HepG2 (cell line): ENCODE measurements around the gene CDSN. TPM values are rescaled to one million over a fixed set of nuclear protein-coding genes. Genes with fewer than 3 reads are reported as not detected.

Source experiments
- ATAC-seq: fragments of 200-7000 bp; cut with Tn5 transposase; 3 replicates; pipeline ENCODE4 v1.9.1; 2020; ENCODE audit warnings: mild to moderate bottlenecking, moderate library complexity
- BruUV-seq: library from RNA; stranded (reverse); fragments of 400-500 nt; replicated peaks from 2 replicates; lab custom pipeline; 2021; lab: Mats Ljungman, UMichigan
- CTCF ChIA-PET: fragments of 300-600 bp; formaldehyde crosslinking; extraction: SDS; loops from one replicate; lab custom pipeline; 2021; ENCODE audit warnings: low total read pairs, inconsistent platforms, low intra/inter-chr PET ratio; lab: Yijun Ruan, JAX
- POLR2A ChIA-PET: fragments of 350-600 bp; sonication (Branson Sonifier 250); formaldehyde crosslinking; loops from one replicate; lab custom pipeline; 2020; ENCODE audit warnings: antibody characterized with exemption, inconsistent platforms; lab: Yijun Ruan, JAX
- DNase-seq: peaks from one replicate; pipeline ENCODE4 v3.0.0-alpha.2; 2015; ENCODE audit warnings: low spot score
- FAIRE-seq: peaks from 3 replicates; lab custom pipeline; 2011; peaks lifted over from hg19 to GRCh38; lab: Jason Lieb, UNC
- H2AFZ ChIP-seq: one replicate; pipeline ENCODE4 v1.6.1; 2011; ENCODE audit warnings: low read length, inconsistent platforms
- H3K27ac ChIP-seq: fragments of 300-600 bp; 3 replicates; pipeline ENCODE4 v1.8.0; 2011; ENCODE audit warnings: mixed run types, mild to moderate bottlenecking, mixed read lengths, low read length, inconsistent platforms; ENCODE audit not compliant: insufficient read depth; ENCODE audit errors: extremely low read length
- H3K27me3 ChIP-seq, 2 experiments: fragments of 200-600 bp in 1 of 2; 2 replicates in 1 of 2; 3 replicates in 1 of 2; pipeline versions ENCODE4 v1.6.0 to v1.8.0; 2011; ENCODE audit warnings: low read length in 2 of 2, mild to moderate bottlenecking in 2 of 2, moderate library complexity in 2 of 2, inconsistent platforms in 1 of 2; ENCODE audit not compliant: insufficient read depth in 2 of 2, control insufficient read depth in 1 of 2
- H3K36me3 ChIP-seq, 2 experiments: fragments of 200-600 bp in 1 of 2; replicated peaks in 1 of 2; 2 replicates in 1 of 2; 3 replicates in 1 of 2; pipeline versions ENCODE4 v1.5.1 to v1.8.0; 2011; ENCODE audit warnings: low read length in 2 of 2, inconsistent platforms in 1 of 2; ENCODE audit not compliant: insufficient read depth in 2 of 2, control insufficient read depth in 1 of 2
- H3K4me1 ChIP-seq: 2 replicates; pipeline ENCODE4 v1.5.1; 2012; ENCODE audit warnings: low read length, inconsistent platforms; ENCODE audit not compliant: insufficient read depth
- H3K4me2 ChIP-seq: 2 replicates; pipeline ENCODE4 v1.6.0; 2011; ENCODE audit warnings: low read depth, low read length, inconsistent platforms
- H3K4me3 ChIP-seq, 3 experiments: fragments of 200-600 bp in 1 of 3; sonication (generic), shearing (Covaris generic) in 1 of 3; replicated peaks in 1 of 3; 2 replicates each; pipeline ENCODE4 v1.5.1; 2011 to 2016; ENCODE audit warnings: low read length in 3 of 3, inconsistent platforms in 2 of 3, low read depth in 2 of 3, mild to moderate bottlenecking in 2 of 3, control low read depth in 1 of 3, mixed read lengths in 1 of 3; ENCODE audit not compliant: insufficient read depth in 1 of 3
- H3K79me2 ChIP-seq: one replicate; pipeline ENCODE4 v1.6.1; 2011; ENCODE audit warnings: low read length, inconsistent platforms; ENCODE audit not compliant: insufficient read depth
- H3K9ac ChIP-seq: 2 replicates; pipeline ENCODE4 v1.6.0; 2011; ENCODE audit warnings: mild to moderate bottlenecking, low read depth, low read length, inconsistent platforms; ENCODE audit not compliant: insufficient read depth
- H3K9me3 ChIP-seq: 2 replicates; pipeline ENCODE4 v1.5.1; 2012; ENCODE audit warnings: mild to moderate bottlenecking, low read length
- H4K20me1 ChIP-seq: 2 replicates; pipeline ENCODE4 v1.6.0; 2011; ENCODE audit warnings: inconsistent platforms, mild to moderate bottlenecking, low read length, moderate library complexity; ENCODE audit not compliant: insufficient read depth
- KDM2A ChIP-seq: sonication (generic); formaldehyde crosslinking; IDR thresholded peaks from 2 replicates; pipeline ENCODE4 v1.4.0; 2020; ENCODE audit warnings: low read depth, missing genetic modification reagents, borderline replicate concordance
- NFIB ChIP-seq: sonication (generic); formaldehyde crosslinking; IDR thresholded peaks from 2 replicates; pipeline ENCODE4 v1.9.0; 2021; ENCODE audit warnings: missing genetic modification reagents, mild to moderate bottlenecking, borderline replicate concordance
- TFE3 ChIP-seq: IDR thresholded peaks from 2 replicates; pipeline ENCODE4 v1.6.1; 2016
- ZFP62 ChIP-seq: sonication (generic); formaldehyde crosslinking; IDR thresholded peaks from 2 replicates; pipeline ENCODE4 v1.4.0; 2020; ENCODE audit warnings: missing genetic modification reagents
- ZNF451 ChIP-seq: sonication (generic); formaldehyde crosslinking; IDR thresholded peaks from 2 replicates; pipeline ENCODE4 v1.5.0; 2020; ENCODE audit warnings: mild to moderate bottlenecking, missing genetic modification reagents
- ZNF512 ChIP-seq: sonication (generic); formaldehyde crosslinking; IDR thresholded peaks from 2 replicates; pipeline ENCODE4 v1.4.0; 2020; ENCODE audit warnings: mild to moderate bottlenecking, missing genetic modification reagents
- ZNF567 ChIP-seq: sonication (generic); formaldehyde crosslinking; IDR thresholded peaks from 2 replicates; pipeline ENCODE4 v1.8.1; 2023; ENCODE audit warnings: mild to moderate bottlenecking, missing genetic modification reagents, borderline replicate concordance
- ZNF569 ChIP-seq: sonication (generic); formaldehyde crosslinking; IDR thresholded peaks from 2 replicates; pipeline ENCODE4 v1.5.0; 2020; ENCODE audit warnings: mild to moderate bottlenecking, missing genetic modification reagents, moderate library complexity, borderline replicate concordance
- WGBS: methylation state at CpG from one replicate; pipeline ENCODE4 v1.1.6; 2017; ENCODE audit warnings: low lambda C conversion rate; 5-methylcytosine and 5-hydroxymethylcytosine counted together
- in situ Hi-C: cut with HindIII; loops from 2 replicates; pipeline ENCODE4 v1.10.0; 2017; ENCODE audit warnings: low pct_unique_long_range_greater_than_20kb; ENCODE audit not compliant: extremely low pct_ligation_motif_present
- intact Hi-C: fragments of 100-400 bp; cut with micrococcal nuclease; formaldehyde crosslinking; loops from one replicate; pipeline ENCODE4 v1.10.0; 2022; ENCODE audit not compliant: unreplicated experiment
- polyA plus RNA-seq, 8 experiments: library from polyadenylated mRNA; depleted of rRNA in 3 of 8; stranded (reverse) in 7 of 8; unstranded in 1 of 8; fragments of >200 nt; fragmentation: Illumina TruSeq in 4 of 8; extraction: Trizol in 4 of 8; gene quantifications; 2 replicates each; pipeline versions ENCODE4 v1.2.1 to v1.2.3, GENCODE V29; 2011 to 2016; ENCODE audit warnings: low read depth in 4 of 8, missing spikeins in 1 of 8, mixed read lengths in 1 of 8; ENCODE audit not compliant: insufficient read depth in 1 of 8
- total RNA-seq, 5 experiments: library from RNA; depleted of rRNA; stranded (reverse); fragments of >200 nt; fragmentation: Illumina TruSeq; extraction: Trizol; gene quantifications; 2 replicates each; pipeline ENCODE4 v1.2.3, GENCODE V29; 2016; ENCODE audit warnings: low read depth in 1 of 5

The CDSN gene
- total and polyA plus RNA-seq, 2 of the 13 experiments (the other 11 are each of a cell fraction or from before 2014, with no cell fraction given), result not detected

- TF ChIP-seq ZNF567 (CRISPR knock-in tag), result no peak
- ATAC-seq (no peak), FAIRE-seq (no peak), DNase-seq (no peak)
- in situ Hi-C loops (no loop called here), intact Hi-C loops (no loop called here)
- Histone ChIP-seq H3K27me3 (no peaks in the 10 kb centered on the region), H2AFZ (no peak overlapping the region), H3K79me2 (no peaks in the 10 kb centered on the region), H3K4me1 (peaks cover 29% of the 10 kb centered on the region), H3K4me2 (no peak overlapping the region), H3K9me3 (no peaks in the 10 kb centered on the region), H3K9ac (no peak overlapping the region), H4K20me1 (no peaks in the 10 kb centered on the region), H3K36me3 (peaks cover 6 to 8% of the 10 kb centered on the region in 2 experiments; a peak in 3 of 5 replicates), H3K4me3 (no peak overlapping the region), H3K27ac (no peak overlapping the region)
- ChIA-PET POLR2A (no interaction called here), CTCF (no interaction called here)
- WGBS, result 96% methylated on average over 19 of the region's 19 CpGs
- no TSS peak for BruUV-seq
Measured at GRCh38 chr6:31161216-31162126, 41.2 kb upstream of the CDSN start.

GRCh38 chr6:31158863-31159855 is 38.9 kb upstream of the CDSN start:
- BruUV-seq, result TSS peak; percentile 62
- WGBS, result 15% methylated on average over 19 of the region's 35 CpGs
- peak; percentile 66 for ATAC-seq
- H2AFZ ChIP-seq, result peak overlapping the region; percentile 35
- H4K20me1 ChIP-seq, result no peaks in the 10 kb centered on the region
- DNase-seq, result peak; percentile 31
- H3K4me1 ChIP-seq, result peaks cover 30% of the 10 kb centered on the region
- intact Hi-C loops, result loop anchor here (1.0 to 2.0 kb wide), 2 partner anchors 27 to 34 kb away; no protein-coding TSS in a partner anchor
- in situ Hi-C loops, result no loop called here
- H3K27ac ChIP-seq, result peak overlapping the region; percentile 66
- no peaks in the 10 kb centered on the region for H3K27me3 ChIP-seq
- POLR2A ChIA-PET, result interaction anchor here (0.8 to 1.4 kb wide), 3 partner anchors 9 to 28 kb away, joined by 3 to 5 read pairs (median 3); no protein-coding TSS in a partner anchor
- H3K9me3 ChIP-seq, result no peaks in the 10 kb centered on the region
- FAIRE-seq, result no peak
- H3K36me3 ChIP-seq, result peaks cover 5 to 23% of the 10 kb centered on the region in 2 experiments
- peak overlapping the region; percentile 63 for H3K9ac ChIP-seq
- CTCF ChIA-PET, result no interaction called here
- H3K4me3 ChIP-seq, result peak overlapping the region; percentile 76 to 90 (median 87)
- peak overlapping the region; percentile 99 for H3K4me2 ChIP-seq
- no peaks in the 10 kb centered on the region for H3K79me2 ChIP-seq
- TF ChIP-seq ZNF569 (CRISPR knock-in tag) (no peak), NFIB (CRISPR knock-in tag) (no peak), ZNF512 (CRISPR knock-in tag) (no peak), KDM2A (CRISPR knock-in tag) (peak; percentile 32; the same call in 1 of the 2 replicates), ZFP62 (CRISPR knock-in tag) (no peak), ZNF451 (no peak), TFE3 (CRISPR knock-in tag) (no peak)
